ENCODE data around the gene TGM1.

DNA sequence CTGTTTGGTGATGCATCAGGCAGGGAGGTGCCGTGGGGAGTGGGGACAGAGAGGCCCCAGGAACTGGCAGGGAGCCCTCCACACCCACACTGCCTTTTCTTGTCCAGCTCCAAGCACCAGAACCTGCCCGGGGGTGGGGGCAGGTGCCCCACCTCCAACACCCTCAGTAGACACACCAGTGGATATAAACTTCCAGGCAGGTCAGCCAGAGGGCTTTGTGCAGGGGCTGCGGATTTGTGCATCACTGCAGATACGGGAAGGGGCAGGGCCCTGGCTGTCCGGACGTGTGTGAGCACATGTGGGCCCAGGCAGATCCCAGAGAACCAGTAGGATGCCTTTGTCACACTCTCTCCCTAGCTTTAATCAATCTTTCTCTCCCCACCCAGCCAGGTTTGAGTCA lies 1.3 kb upstream of the TGM1 start:
- TF ChIP-seq, protein P1, sequence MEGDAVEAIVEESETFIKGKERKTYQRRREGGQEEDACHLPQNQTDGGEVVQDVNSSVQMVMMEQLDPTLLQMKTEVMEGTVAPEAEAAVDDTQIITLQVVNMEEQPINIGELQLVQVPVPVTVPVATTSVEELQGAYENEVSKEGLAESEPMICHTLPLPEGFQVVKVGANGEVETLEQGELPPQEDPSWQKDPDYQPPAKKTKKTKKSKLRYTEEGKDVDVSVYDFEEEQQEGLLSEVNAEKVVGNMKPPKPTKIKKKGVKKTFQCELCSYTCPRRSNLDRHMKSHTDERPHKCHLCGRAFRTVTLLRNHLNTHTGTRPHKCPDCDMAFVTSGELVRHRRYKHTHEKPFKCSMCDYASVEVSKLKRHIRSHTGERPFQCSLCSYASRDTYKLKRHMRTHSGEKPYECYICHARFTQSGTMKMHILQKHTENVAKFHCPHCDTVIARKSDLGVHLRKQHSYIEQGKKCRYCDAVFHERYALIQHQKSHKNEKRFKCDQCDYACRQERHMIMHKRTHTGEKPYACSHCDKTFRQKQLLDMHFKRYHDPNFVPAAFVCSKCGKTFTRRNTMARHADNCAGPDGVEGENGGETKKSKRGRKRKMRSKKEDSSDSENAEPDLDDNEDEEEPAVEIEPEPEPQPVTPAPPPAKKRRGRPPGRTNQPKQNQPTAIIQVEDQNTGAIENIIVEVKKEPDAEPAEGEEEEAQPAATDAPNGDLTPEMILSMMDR (IDR thresholded peaks at IDR 0.05): no peak
- TF ChIP-seq EZH2phosphoT487 (IDR thresholded peaks at IDR 0.05): no peak

Measured in neural progenitor cell (in vitro differentiated cells).